Measurements from ENCODE around the gene HEBP2.

DNA sequence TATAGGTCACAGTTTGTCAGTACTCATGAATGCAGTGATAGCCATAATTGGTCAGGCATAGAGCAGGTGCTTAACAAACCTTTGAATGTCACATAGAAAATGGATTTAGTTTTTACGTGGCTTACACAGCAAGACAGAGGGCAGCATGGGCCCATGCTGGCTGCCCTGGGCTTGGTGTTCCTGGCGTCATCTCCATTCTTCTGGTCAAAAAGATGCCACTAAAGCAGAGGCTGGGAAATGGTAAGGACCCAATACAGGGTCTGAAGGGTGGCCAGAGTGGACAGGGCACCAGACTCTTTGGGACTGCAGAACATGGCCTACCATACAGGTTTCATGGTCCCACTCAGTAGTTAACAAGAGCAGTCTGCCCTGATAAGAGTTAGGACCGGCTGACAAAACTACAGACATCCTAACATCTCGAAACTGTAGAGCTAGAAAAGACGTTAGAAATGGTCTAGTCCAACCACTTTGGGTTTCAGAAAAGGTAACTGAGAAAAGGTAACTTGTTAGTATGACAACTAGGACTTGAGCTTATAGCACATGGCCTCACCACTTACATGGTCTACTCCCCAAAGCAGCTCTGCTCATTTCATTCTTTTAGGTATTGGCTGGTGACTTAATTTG is 22.6 kb downstream of the HEBP2 start:
- TF ChIP-seq CTCF (conservative IDR thresholded peaks at IDR 0.05; ENCODE audit: low read depth, low read length): no peak
- no peak for TF ChIP-seq EZH2phosphoT487 (IDR thresholded peaks at IDR 0.05; ENCODE audit: borderline replicate concordance, low read length)
